ENCODE measurements around the gene ZNF574.
A peak's percentile ranks its signal among the peaks of the same experiment; 100 is the strongest.

ZNF574 gene

DNA sequence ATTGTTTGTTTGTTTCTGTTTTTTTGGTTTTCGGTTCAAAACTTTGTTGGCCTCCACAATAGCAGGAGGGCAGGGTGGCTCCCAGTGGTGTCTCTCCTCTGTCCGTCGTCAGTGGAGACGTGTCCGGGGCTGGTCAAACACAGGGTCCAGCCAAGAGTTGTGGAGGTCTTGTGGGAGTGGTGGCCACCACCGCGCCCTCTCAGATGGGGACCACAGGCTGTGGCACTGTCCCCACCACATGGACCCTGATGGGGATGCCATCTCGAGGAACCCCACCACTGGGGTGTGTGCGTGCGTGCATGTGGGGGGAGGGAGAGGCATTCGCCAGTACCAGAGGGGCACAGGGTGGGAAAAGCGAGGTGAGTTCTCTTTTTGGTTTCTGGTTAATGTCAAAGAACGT is 13.8 kb downstream of the ZNF574 start:
- no peak overlapping the region for H3K4me3 ChIP-seq (ENCODE audit: low read length)
- TF ChIP-seq, protein P1, sequence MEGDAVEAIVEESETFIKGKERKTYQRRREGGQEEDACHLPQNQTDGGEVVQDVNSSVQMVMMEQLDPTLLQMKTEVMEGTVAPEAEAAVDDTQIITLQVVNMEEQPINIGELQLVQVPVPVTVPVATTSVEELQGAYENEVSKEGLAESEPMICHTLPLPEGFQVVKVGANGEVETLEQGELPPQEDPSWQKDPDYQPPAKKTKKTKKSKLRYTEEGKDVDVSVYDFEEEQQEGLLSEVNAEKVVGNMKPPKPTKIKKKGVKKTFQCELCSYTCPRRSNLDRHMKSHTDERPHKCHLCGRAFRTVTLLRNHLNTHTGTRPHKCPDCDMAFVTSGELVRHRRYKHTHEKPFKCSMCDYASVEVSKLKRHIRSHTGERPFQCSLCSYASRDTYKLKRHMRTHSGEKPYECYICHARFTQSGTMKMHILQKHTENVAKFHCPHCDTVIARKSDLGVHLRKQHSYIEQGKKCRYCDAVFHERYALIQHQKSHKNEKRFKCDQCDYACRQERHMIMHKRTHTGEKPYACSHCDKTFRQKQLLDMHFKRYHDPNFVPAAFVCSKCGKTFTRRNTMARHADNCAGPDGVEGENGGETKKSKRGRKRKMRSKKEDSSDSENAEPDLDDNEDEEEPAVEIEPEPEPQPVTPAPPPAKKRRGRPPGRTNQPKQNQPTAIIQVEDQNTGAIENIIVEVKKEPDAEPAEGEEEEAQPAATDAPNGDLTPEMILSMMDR (conservative IDR thresholded peaks at IDR 0.05; ENCODE audit: low read depth, low read length), result no peak
- no peak for DNase-seq (ENCODE audit: low read depth)

DNA sequence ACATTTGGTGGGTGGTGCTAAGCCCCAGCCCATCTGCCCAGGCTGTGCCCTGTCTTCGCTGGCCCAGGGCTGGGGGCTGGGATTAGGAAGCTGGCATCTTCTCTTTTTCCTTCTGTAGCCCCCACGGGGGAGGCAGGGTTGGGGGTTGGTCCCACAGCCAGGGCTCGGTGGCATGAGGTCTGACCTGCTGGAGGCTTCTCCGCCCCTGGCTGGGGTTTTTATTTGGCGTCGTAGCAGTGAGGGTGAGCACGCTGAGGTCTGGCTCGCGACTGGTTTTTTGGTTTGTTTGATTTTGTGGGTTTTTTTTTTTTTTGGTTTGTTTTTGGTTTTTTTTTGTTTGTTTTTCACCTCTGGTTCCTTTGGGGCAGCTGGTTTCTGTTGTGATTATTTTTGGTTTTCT is 14.7 kb downstream of the ZNF574 start:
- H3K4me3 ChIP-seq (ENCODE audit: low read length), result no peak overlapping the region
- DNase-seq (ENCODE audit: low read depth), result no peak
- TF ChIP-seq, protein P1 (conservative IDR thresholded peaks at IDR 0.05; ENCODE audit: low read depth, low read length), result no peak

DNA sequence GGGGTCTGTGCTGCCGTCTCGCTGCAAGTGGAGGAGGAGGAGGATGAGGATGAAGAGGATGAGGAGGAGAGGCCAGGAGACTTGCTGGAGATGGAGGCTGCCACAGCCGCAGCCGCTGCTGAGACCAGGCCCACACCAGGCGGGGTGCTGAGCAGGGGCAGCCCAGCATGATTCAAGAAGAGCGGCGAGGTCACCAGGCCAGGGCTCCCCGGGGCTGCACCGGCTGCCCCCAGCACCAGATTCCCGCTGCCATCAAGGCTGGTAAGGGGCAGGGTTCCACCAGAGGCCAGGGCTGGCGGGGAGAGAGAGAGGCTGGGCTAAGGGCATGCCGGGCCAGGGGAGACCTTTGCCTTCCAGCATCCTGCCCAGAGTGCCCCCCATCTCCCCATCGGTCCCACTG is 15.3 kb downstream of the ZNF574 start:
- TF ChIP-seq, protein P1 (conservative IDR thresholded peaks at IDR 0.05; ENCODE audit: low read depth, low read length), result no peak
- H3K4me3 ChIP-seq (ENCODE audit: low read length), result no peak overlapping the region
- no peak for DNase-seq (ENCODE audit: low read depth)

DNA sequence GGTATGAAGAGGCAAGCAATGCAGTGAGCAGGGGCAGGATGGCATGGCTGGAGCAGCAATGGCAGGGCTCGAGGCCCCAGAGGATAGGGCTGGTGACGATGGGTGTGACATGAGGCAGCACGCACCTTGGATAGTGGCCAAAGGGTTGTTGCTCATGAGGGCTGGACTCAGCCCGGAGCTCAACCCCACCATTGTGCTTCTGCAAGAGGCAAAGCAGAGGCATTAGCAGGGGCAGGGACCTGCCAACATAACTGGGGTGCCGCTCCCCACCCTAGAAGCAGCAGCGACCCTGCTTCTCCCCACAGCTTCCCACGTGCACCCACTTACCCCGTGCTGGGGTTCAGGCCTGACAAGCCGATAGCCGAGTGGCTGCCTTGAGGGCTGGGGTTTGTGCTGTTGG is 15.8 kb downstream of the ZNF574 start:
- no peak for DNase-seq (ENCODE audit: low read depth)
- TF ChIP-seq, protein P1 (conservative IDR thresholded peaks at IDR 0.05; ENCODE audit: low read depth, low read length), result no peak
- no peak overlapping the region for H3K4me3 ChIP-seq (ENCODE audit: low read length)

DNA sequence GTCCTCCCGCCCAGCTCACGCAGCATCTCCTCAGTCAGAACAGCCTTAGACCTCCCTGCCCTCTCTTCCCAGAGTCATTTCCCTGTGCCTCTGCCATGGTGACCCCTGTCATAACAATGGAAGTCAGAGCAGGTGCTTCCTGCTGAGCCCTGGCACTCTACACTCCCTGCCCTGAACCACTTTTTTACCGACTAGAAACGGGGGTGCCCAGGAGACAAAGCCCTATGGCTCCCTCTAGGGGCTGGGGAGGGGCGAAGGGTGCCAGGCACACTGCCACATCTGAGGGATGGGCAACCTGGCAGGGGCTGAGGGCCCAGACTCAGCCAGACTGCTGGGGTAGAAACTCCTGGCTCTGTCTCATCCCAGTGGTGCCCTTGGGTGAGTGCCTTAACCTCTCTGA is 16.4 kb downstream of the ZNF574 start:
- H3K4me3 ChIP-seq (ENCODE audit: low read length), result no peak overlapping the region
- DNase-seq (ENCODE audit: low read depth), result no peak
- TF ChIP-seq, protein P1 (conservative IDR thresholded peaks at IDR 0.05; ENCODE audit: low read depth, low read length), result peak; percentile 65

DNA sequence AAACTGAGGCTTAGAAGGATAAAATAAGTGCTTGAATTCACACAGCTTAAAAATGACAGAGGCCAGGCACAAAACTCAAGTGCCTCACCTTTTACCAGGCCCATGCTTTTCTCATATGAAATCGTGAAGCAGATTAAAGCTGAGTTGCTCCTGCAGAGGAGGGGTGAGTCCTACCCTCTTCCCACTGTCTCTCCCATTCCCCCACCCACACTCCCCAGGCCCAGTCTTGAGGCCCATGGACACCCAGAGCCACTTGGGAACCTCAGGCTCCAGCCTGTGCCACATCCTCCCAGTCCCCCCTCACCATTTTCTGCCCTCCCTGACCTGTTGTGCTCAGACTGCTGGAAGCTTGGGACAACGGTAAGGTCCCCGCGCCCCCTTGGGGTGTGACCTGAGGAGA is 17.5 kb downstream of the ZNF574 start:
- DNase-seq (ENCODE audit: low read depth), result no peak
- TF ChIP-seq, protein P1 (conservative IDR thresholded peaks at IDR 0.05; ENCODE audit: low read depth, low read length), result no peak
- no peak overlapping the region for H3K4me3 ChIP-seq (ENCODE audit: low read length)

DNA sequence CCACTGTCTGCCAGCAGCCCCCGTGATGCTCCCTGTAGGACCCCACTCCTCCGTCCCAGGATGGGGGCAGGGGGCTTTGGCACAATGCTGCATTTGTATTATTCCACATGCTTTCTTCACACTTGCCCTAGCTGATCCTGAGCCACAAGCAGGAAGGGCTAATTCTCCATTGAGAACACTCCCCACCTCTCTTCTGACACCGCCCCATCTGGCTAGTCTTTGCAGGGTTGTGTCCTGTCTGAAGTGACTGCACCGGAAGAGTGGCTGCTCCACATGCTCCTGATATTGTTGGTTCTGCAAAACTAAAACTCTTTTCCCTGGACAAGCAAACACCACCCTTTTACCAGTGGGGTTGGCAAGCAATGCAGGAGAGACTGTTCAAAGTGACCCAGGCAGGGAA is 18.0 kb downstream of the ZNF574 start:
- no peak for DNase-seq (ENCODE audit: low read depth)
- no peak overlapping the region for H3K4me3 ChIP-seq (ENCODE audit: low read length)
- TF ChIP-seq, protein P1 (conservative IDR thresholded peaks at IDR 0.05; ENCODE audit: low read depth, low read length), result no peak
